Measurements from ENCODE around the gene CNKSR3.

Gene CNKSR3

DNA sequence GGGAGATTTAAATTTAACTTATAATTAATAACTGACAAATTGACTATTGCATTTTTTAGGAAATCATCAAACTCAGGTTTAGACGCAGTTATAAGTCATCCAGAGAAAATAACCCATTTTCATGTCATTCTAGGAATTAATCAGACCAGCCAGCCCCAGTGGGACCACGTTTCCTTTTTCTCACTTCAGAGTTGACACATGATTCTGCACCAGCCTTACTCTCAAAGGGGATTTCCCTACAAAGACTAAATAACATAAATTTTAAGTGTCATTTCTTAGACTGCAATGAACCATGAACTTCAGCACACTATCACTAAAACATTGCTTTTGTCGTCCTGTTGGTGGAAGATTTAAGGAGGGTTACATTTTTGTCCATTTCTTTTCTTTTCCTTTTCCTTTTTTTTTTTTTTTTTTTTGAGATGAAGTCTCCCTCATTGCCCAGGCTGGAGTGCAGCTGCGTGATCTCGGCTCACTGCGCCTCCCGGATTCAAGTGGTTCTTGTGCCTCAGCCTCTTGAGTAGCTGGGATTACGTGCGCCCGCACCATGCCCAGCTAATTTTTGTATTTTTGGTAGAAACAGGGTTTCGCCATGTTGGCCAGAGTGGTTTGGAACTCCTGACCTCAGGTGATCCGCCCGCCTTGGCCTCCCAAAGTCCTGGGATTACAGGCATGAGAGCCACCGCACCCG, 157.4 kb downstream of the CNKSR3 start:
- no peak for DNase-seq (ENCODE audit: low read depth, low spot score)

GRCh38 chr6:154350293-154350692, 160.2 kb downstream of the CNKSR3 start:
- DNase-seq (ENCODE audit: low read depth, low spot score), result no peak

DNA sequence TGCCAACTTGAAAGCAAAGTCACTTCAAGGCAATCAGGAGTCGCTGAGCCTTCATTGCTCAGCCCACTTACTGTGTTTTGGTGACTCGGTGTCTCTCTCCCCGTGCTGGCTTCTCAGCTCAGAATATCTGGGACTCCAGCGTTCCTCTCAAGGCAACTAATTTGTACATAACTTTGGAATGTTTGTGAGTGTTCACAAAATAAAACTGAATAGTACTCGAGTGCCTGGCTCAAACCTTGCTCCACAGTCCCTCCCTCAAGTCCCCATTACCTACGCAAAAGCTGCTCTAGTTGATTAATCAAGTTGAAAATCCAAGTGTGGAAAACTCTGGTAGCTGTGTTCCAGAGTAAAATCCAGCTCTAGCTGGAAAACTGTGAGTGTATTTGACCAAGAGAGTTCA, 162.5 kb downstream of the CNKSR3 start:
- DNase-seq (ENCODE audit: low read depth, low spot score), result no peak

GRCh38 chr6:154345811-154346210, 164.7 kb downstream of the CNKSR3 start:
- DNase-seq (ENCODE audit: low read depth, low spot score), result no peak

DNA sequence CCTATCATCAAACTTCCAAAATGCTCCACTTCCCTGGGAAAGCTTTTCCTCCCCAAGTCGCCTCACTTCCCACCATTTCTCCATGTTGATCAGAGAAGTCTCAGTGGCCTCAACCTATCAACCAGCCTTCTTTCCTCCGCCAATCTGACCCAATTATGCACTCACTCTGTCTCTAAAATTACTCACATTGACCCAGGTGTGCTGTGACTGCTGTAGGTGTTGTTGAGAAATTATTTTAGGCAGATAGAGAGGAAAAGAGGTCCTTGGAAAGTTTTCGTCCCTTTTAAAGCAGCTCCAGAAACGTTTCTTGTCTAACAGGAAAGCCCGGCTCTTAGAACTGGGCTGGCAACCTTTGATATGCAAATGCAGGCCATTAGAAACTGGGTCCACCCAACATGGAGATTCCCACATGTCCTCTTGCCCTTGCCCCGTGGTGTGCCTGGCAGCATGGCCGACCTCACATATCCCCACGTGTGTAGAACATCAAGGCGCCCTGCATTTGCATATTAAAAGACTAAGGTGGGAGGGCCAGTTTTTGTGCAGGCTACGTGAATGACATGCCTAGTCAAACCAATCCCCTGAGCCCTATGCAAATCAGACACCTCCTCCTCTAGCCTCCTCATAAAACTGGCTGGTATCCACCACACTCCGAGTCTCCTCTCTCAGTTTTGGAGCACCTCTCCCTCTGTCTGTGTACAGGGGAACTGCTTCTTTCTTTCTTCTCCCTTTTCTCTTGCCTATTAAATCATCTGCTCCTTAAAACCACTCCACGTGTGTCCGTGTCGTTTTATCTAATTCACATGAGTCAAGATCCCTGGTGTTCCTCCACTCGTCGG, 166.8 kb downstream of the CNKSR3 start:
- peak; percentile 98 for DNase-seq (ENCODE audit: low read depth, low spot score)

GRCh38 chr6:154341871-154342270, 168.6 kb downstream of the CNKSR3 start:
- peak; percentile 49 for DNase-seq (ENCODE audit: low read depth, low spot score)

- DNase-seq (ENCODE audit: low read depth, low spot score), result no peak
These were observed 169.1 kb downstream of the CNKSR3 start for GRCh38 chr6:154341336-154341735.
